ENCODE results near the gene ARMC9. TPM values are rescaled to one million over a fixed set of nuclear protein-coding genes. Genes with fewer than 3 reads are reported as not detected.

ARMC9 gene
- total RNA-seq, 1 experiment from 2014 or later: 3.3 TPM

- H3K4me1 Mint-ChIP-seq (ENCODE audit: low read depth, unreplicated experiment): no peaks in the 10 kb centered on the region
- DNase-seq: no peak
- ChIA-PET POLR2A (no interaction called here), CTCF (no interaction called here)
- H3K4me3 Mint-ChIP-seq (ENCODE audit: unreplicated experiment): no peak overlapping the region
- Histone ChIP-seq H3K4me1 (no peaks in the 10 kb centered on the region), H3K9me3 (no peaks in the 10 kb centered on the region), H3K27me3 (replicated peaks; ENCODE audit: control insufficient read depth, insufficient read depth, low read length) (no peaks in the 10 kb centered on the region), H3K36me3 (ENCODE audit: control insufficient read depth, insufficient read depth, low read length) (no peaks in the 10 kb centered on the region), H3K4me3 (ENCODE audit: low read depth, low read length) (no peak overlapping the region)
- BruUV-seq (replicated peaks): no TSS peak
- H3K27me3 Mint-ChIP-seq (ENCODE audit: insufficient read depth, unreplicated experiment): no peaks in the 10 kb centered on the region
- no peak for TF ChIP-seq CTCF (IDR thresholded peaks at IDR 0.05; ENCODE audit: insufficient read depth in 1 of 2, low read depth in 1 of 2, low read length in 1 of 2, severe bottlenecking in 1 of 2, unreplicated experiment in 1 of 2)
- no peaks in the 10 kb centered on the region for H3K9me3 Mint-ChIP-seq (ENCODE audit: unreplicated experiment)
- intact Hi-C loops (cut with micrococcal nuclease; ENCODE audit: unreplicated experiment): no loop called here
- H3K36me3 Mint-ChIP-seq (ENCODE audit: insufficient read depth, unreplicated experiment): peaks cover 6% of the 10 kb centered on the region
- no peak overlapping the region for H3K27ac Mint-ChIP-seq (ENCODE audit: unreplicated experiment)
Measured at GRCh38 chr2:231259104-231259503, 60.7 kb downstream of the ARMC9 start.

GRCh38 chr2:231260442-231261208 is 62.2 kb downstream of the ARMC9 start:
- no peak for DNase-seq

GRCh38 chr2:231263118-231263831 is 64.8 kb downstream of the ARMC9 start:
- no TSS peak for BruUV-seq (replicated peaks)
- Mint-ChIP-seq H3K9me3 (ENCODE audit: unreplicated experiment) (no peaks in the 10 kb centered on the region), H3K36me3 (ENCODE audit: insufficient read depth, unreplicated experiment) (no peaks in the 10 kb centered on the region), H3K27ac (ENCODE audit: unreplicated experiment) (no peak overlapping the region), H3K4me3 (ENCODE audit: unreplicated experiment) (no peak overlapping the region), H3K27me3 (ENCODE audit: insufficient read depth, unreplicated experiment) (no peaks in the 10 kb centered on the region), H3K4me1 (ENCODE audit: low read depth, unreplicated experiment) (no peaks in the 10 kb centered on the region)
- intact Hi-C loops (cut with micrococcal nuclease; ENCODE audit: unreplicated experiment): no loop called here
- DNase-seq: no peak
- H3K9me3 ChIP-seq: no peaks in the 10 kb centered on the region
- CTCF ChIA-PET: no interaction called here
- H3K4me1 ChIP-seq: no peaks in the 10 kb centered on the region
- H3K27me3 ChIP-seq (replicated peaks; ENCODE audit: control insufficient read depth, insufficient read depth, low read length): no peaks in the 10 kb centered on the region
- POLR2A ChIA-PET: no interaction called here
- no peak for TF ChIP-seq CTCF (IDR thresholded peaks at IDR 0.05; ENCODE audit: insufficient read depth in 1 of 2, low read depth in 1 of 2, low read length in 1 of 2, severe bottlenecking in 1 of 2, unreplicated experiment in 1 of 2)
- H3K36me3 ChIP-seq (ENCODE audit: control insufficient read depth, insufficient read depth, low read length): no peaks in the 10 kb centered on the region
- H3K4me3 ChIP-seq (ENCODE audit: low read depth, low read length): no peak overlapping the region

More at GRCh38 chr2:231260442-231261208, 62.2 kb downstream of the ARMC9 start:
- Histone ChIP-seq H3K4me3 (ENCODE audit: low read depth, low read length) (no peak overlapping the region), H3K27me3 (replicated peaks; ENCODE audit: control insufficient read depth, insufficient read depth, low read length) (no peaks in the 10 kb centered on the region), H3K36me3 (ENCODE audit: control insufficient read depth, insufficient read depth, low read length) (no peaks in the 10 kb centered on the region), H3K4me1 (no peaks in the 10 kb centered on the region), H3K9me3 (no peaks in the 10 kb centered on the region)
- Mint-ChIP-seq H3K4me3 (ENCODE audit: unreplicated experiment) (no peak overlapping the region), H3K36me3 (ENCODE audit: insufficient read depth, unreplicated experiment) (no peaks in the 10 kb centered on the region), H3K9me3 (ENCODE audit: unreplicated experiment) (no peaks in the 10 kb centered on the region), H3K27ac (ENCODE audit: unreplicated experiment) (no peak overlapping the region), H3K4me1 (ENCODE audit: low read depth, unreplicated experiment) (no peaks in the 10 kb centered on the region), H3K27me3 (ENCODE audit: insufficient read depth, unreplicated experiment) (no peaks in the 10 kb centered on the region)
- ChIA-PET POLR2A (no interaction called here), CTCF (no interaction called here)
- BruUV-seq (replicated peaks): no TSS peak
- intact Hi-C loops (cut with micrococcal nuclease; ENCODE audit: unreplicated experiment): no loop called here
- TF ChIP-seq CTCF (IDR thresholded peaks at IDR 0.05; ENCODE audit: insufficient read depth in 1 of 2, low read depth in 1 of 2, low read length in 1 of 2, severe bottlenecking in 1 of 2, unreplicated experiment in 1 of 2): no peak
